HCT116 (cell line): ENCODE results near the gene SERTAD3. TPM values are rescaled to one million over a fixed set of nuclear protein-coding genes. Genes with fewer than 3 reads are reported as not detected.
A peak's percentile ranks its signal among the peaks of the same experiment; 100 is the strongest.
"Not testable (repeated sequence)": the region's sequence is repeated elsewhere in the genome, so short reads cannot be mapped to it uniquely, and the experiment has no call there.

Experiments
- ATAC-seq: fragments of 200-7000 bp; cut with Tn5 transposase; 2 replicates; pipeline ENCODE4 v1.9.1; 2020; ENCODE audit warnings: mild to moderate bottlenecking, moderate library complexity
- BruUV-seq: library from RNA; stranded (reverse); fragments of 400-500 nt; replicated peaks from 2 replicates; lab custom pipeline; 2021; lab: Mats Ljungman, UMichigan
- CTCF ChIA-PET: fragments of 300-600 bp; sonication (Branson Sonifier 250); formaldehyde crosslinking; loops from one replicate; lab custom pipeline; 2021; ENCODE audit warnings: antibody characterized with exemption; lab: Charles Lee
- POLR2A ChIA-PET: fragments of 300-600, 350-600 bp; sonication (Branson Sonifier 250); formaldehyde crosslinking; loops from one replicate; lab custom pipeline; 2021; ENCODE audit warnings: antibody characterized with exemption; lab: Charles Lee
- RAD21 ChIA-PET, 2 experiments: fragments of 300-600 bp; sonication (Branson Sonifier 250); formaldehyde crosslinking; loops; one replicate each; lab custom pipeline; 2023; ENCODE audit warnings: low total read pairs in 2 of 2; ENCODE audit not compliant: uncharacterized antibody in 2 of 2, unreplicated experiment in 2 of 2, low non-redundant PET in 1 of 2; lab: Charles Lee
- DNase-seq: peaks from one replicate; pipeline ENCODE4 v3.0.0-alpha.2; 2010; ENCODE audit warnings: low read depth, low spot score
- H2AFZ ChIP-seq: fragments of 200-600 bp; shearing (Covaris generic), sonication (generic); 2 replicates; pipeline ENCODE4 v1.6.1; 2017; ENCODE audit warnings: low read depth, mixed run types, mixed read lengths, antibody characterized with exemption, low read length; ENCODE audit not compliant: poor library complexity, severe bottlenecking
- H3K27ac ChIP-seq: 2 replicates; pipeline ENCODE4 v1.5.1; 2012; ENCODE audit warnings: low read depth, low read length
- H3K27me3 ChIP-seq: fragments of 200-600 bp; sonication (generic); 2 replicates; pipeline ENCODE4 v1.6.1; 2016; ENCODE audit warnings: mixed run types, low read length, mixed read lengths; ENCODE audit not compliant: insufficient read depth
- H3K36me3 ChIP-seq, 2 experiments: fragments of 200-500 bp in 1 of 2; fragments of 200-600 bp in 1 of 2; sonication (Bioruptor generic) in 1 of 2; sonication (generic) in 1 of 2; 2 replicates each; pipeline versions ENCODE4 v1.5.1 to v1.6.1; 2014 to 2016; ENCODE audit warnings: low read length in 2 of 2, inconsistent platforms in 1 of 2, mixed read lengths in 1 of 2, mixed run types in 1 of 2; ENCODE audit not compliant: insufficient read depth in 2 of 2, control insufficient read depth in 1 of 2
- H3K4me1 ChIP-seq, 2 experiments: fragments of 200-600 bp in 1 of 2; sonication (generic) in 1 of 2; 2 replicates each; pipeline versions ENCODE4 v1.5.1 to v1.6.1; 2012 to 2017; ENCODE audit warnings: low read length in 2 of 2, inconsistent platforms in 1 of 2, mild to moderate bottlenecking in 1 of 2, mixed read lengths in 1 of 2, mixed run types in 1 of 2, moderate library complexity in 1 of 2; ENCODE audit not compliant: insufficient read depth in 2 of 2, control insufficient read depth in 1 of 2
- H3K4me2 ChIP-seq: fragments of 200-600 bp; sonication (generic); 2 replicates; pipeline ENCODE4 v1.6.1; 2017; ENCODE audit warnings: mixed run types, low read length, mixed read lengths
- H3K4me3 ChIP-seq, 2 experiments: fragments of 200-600 bp in 1 of 2; sonication (generic) in 1 of 2; replicated peaks in 1 of 2; 2 replicates each; pipeline ENCODE4 v1.5.1; 2011 to 2016; ENCODE audit warnings: low read length in 2 of 2, control low read depth in 1 of 2, low read depth in 1 of 2, mild to moderate bottlenecking in 1 of 2, mixed read lengths in 1 of 2, mixed run types in 1 of 2
- H3K79me2 ChIP-seq: fragments of 200-600 bp; sonication (generic); 2 replicates; pipeline ENCODE4 v1.6.1; 2017; ENCODE audit warnings: mild to moderate bottlenecking, mixed run types, low read length, moderate library complexity, mixed read lengths; ENCODE audit not compliant: insufficient read depth
- H3K9ac ChIP-seq: fragments of 200-600 bp; sonication (generic); 2 replicates; pipeline ENCODE4 v1.6.1; 2016; ENCODE audit warnings: low read length, mixed read lengths
- H3K9me2 ChIP-seq: fragments of 200-600 bp; sonication (generic), shearing (Covaris generic); 2 replicates; pipeline ENCODE4 v1.6.1; 2017; ENCODE audit warnings: mixed run types, mild to moderate bottlenecking, moderate library complexity; ENCODE audit not compliant: insufficient read depth
- H3K9me3 ChIP-seq, 2 experiments: fragments of 200-500 bp in 1 of 2; fragments of 200-600 bp in 1 of 2; sonication (Bioruptor generic) in 1 of 2; sonication (generic) in 1 of 2; 2 replicates each; pipeline ENCODE4 v1.6.1; 2014 to 2017; ENCODE audit warnings: low read length in 2 of 2, mixed read lengths in 2 of 2, inconsistent platforms in 1 of 2, low read depth in 1 of 2, mild to moderate bottlenecking in 1 of 2, mixed run types in 1 of 2, moderate library complexity in 1 of 2; ENCODE audit not compliant: control insufficient read depth in 1 of 2, insufficient read depth in 1 of 2
- H4K20me1 ChIP-seq: fragments of 200-600 bp; sonication (generic), shearing (Covaris generic); 2 replicates; pipeline ENCODE4 v1.6.1; 2017; ENCODE audit warnings: mixed run types, mild to moderate bottlenecking, moderate library complexity; ENCODE audit not compliant: insufficient read depth
- ATF3 ChIP-seq: IDR thresholded peaks from 2 replicates; pipeline ENCODE4 v1.6.1; 2012
- EZH2 ChIP-seq: fragments of 200-600 bp; sonication (generic); IDR thresholded peaks from 2 replicates; pipeline ENCODE4 v1.6.1; 2017; ENCODE audit warnings: antibody characterized with exemption, mixed run types
- FOSL1 ChIP-seq: IDR thresholded peaks from 2 replicates; pipeline ENCODE4 v1.6.1; 2012; ENCODE audit warnings: low read depth
- JUND ChIP-seq: IDR thresholded peaks from 2 replicates; pipeline ENCODE4 v1.6.1; 2012
- POLR2A ChIP-seq: IDR thresholded peaks from 2 replicates; pipeline ENCODE4 v1.7.0; 2011; ENCODE audit warnings: borderline replicate concordance; ENCODE audit not compliant: insufficient read depth, insufficient read length; ENCODE audit errors: extremely low read depth
- SIN3A ChIP-seq: IDR thresholded peaks from 2 replicates; pipeline ENCODE4 v1.6.1; 2012; ENCODE audit warnings: low read depth
- SRF ChIP-seq: IDR thresholded peaks from 2 replicates; pipeline ENCODE4 v1.6.1; 2012; ENCODE audit warnings: low read depth
- TCF7L2 ChIP-seq: IDR thresholded peaks from 2 replicates; pipeline ENCODE4 v1.7.0; 2011; ENCODE audit warnings: borderline replicate concordance, inconsistent platforms; ENCODE audit not compliant: insufficient read depth, insufficient read length; ENCODE audit errors: extremely low read depth
- ZBTB33 ChIP-seq: IDR thresholded peaks from 2 replicates; pipeline ENCODE4 v1.6.1; 2011; ENCODE audit warnings: mild to moderate bottlenecking, low read length, moderate library complexity; ENCODE audit not compliant: insufficient replicate concordance; ENCODE audit errors: extremely low read depth
- ZFX ChIP-seq: fragments of 450-650 bp; IDR thresholded peaks from 2 replicates; pipeline ENCODE4 v1.6.1; 2017
- intact Hi-C: fragments of 100-400 bp; cut with micrococcal nuclease; formaldehyde crosslinking; loops from 2 replicates; pipeline ENCODE4 v1.10.0; 2022
- total RNA-seq: library from RNA; stranded (reverse); gene quantifications from one replicate; pipeline ENCODE4 v1.2.1, GENCODE V29; 2021; ENCODE audit not compliant: unreplicated experiment

The SERTAD3 gene
- total RNA-seq, 1 experiment from 2014 or later: 32.4 TPM

GRCh38 chr19:40457048-40457447 lies 12.9 kb upstream of the SERTAD3 start:
- Histone ChIP-seq H3K27ac (no peak overlapping the region), H3K9ac (no peak overlapping the region), H3K27me3 (no peaks in the 10 kb centered on the region), H3K9me2 (no peaks in the 10 kb centered on the region), H4K20me1 (no peaks in the 10 kb centered on the region), H2AFZ (no peak overlapping the region), H3K4me1 (peaks cover 5 to 7% of the 10 kb centered on the region in 2 experiments; a peak in 3 of 4 replicates), H3K4me3 (no peak overlapping the region), H3K9me3 (no peaks in the 10 kb centered on the region), H3K36me3 (peaks cover 7 to 11% of the 10 kb centered on the region in 2 experiments), H3K4me2 (no peak overlapping the region), H3K79me2 (peaks cover 13% of the 10 kb centered on the region; the same call in 1 of the 2 replicates)
- ATAC-seq: no peak
- TF ChIP-seq ZBTB33: no peak
- no peak for TF ChIP-seq TCF7L2
- no peak for TF ChIP-seq SRF
- no peak for TF ChIP-seq ATF3
- no peak for TF ChIP-seq JUND
- no peak for TF ChIP-seq FOSL1
- no peak for TF ChIP-seq SIN3A
- TF ChIP-seq POLR2A: no peak
- TF ChIP-seq EZH2: no peak
- TF ChIP-seq ZFX: no peak
- BruUV-seq: no TSS peak
- ChIA-PET RAD21 (no interaction called here), CTCF (interaction anchor here (1.3 kb wide), 1 partner anchor 36 kb away, joined by 3 read pairs; no protein-coding TSS in a partner anchor), POLR2A (no interaction called here)
- intact Hi-C loops: no loop called here
- no peak for DNase-seq

- RAD21 ChIA-PET: interaction anchor here in 1 of 2 experiments (0.9 kb wide), 1 partner anchor 10 kb away, joined by 4 read pairs; no protein-coding TSS in a partner anchor
- H3K4me2 ChIP-seq, H3K9me2 ChIP-seq, H3K79me2 ChIP-seq, intact Hi-C loops, DNase-seq, H3K27me3 ChIP-seq, H3K4me3 ChIP-seq, H3K9me3 ChIP-seq, H3K4me1 ChIP-seq, BruUV-seq, H3K27ac ChIP-seq, H3K9ac ChIP-seq, H4K20me1 ChIP-seq, H2AFZ ChIP-seq: not testable (repeated sequence)
- POLR2A ChIA-PET: interaction anchor here (2.0 to 2.7 kb wide), 2 partner anchors 10 kb away, joined by 8 to 19 read pairs; partner anchors contain the start of genes BLVRB and SERTAD3
- ATAC-seq: peak; percentile 63; the same call in 1 of the 2 replicates
- H3K36me3 ChIP-seq: peaks cover 7 to 11% of the 10 kb centered on the region in 2 experiments
- CTCF ChIA-PET: interaction anchor here (1.3 kb wide), 1 partner anchor 10 kb away, joined by 4 read pairs; no protein-coding TSS in a partner anchor
Measured at GRCh38 chr19:40453943-40454342, 9.8 kb upstream of the SERTAD3 start.
